OCI-M2 (cell line): Measurements from ENCODE around the gene PAK3.

ENCODE experiments used
- DNase-seq: peaks from one replicate; lab custom pipeline; 2025; ENCODE audit not compliant: unreplicated experiment; lab: John Stamatoyannopoulos, UW

PAK3 gene

DNA sequence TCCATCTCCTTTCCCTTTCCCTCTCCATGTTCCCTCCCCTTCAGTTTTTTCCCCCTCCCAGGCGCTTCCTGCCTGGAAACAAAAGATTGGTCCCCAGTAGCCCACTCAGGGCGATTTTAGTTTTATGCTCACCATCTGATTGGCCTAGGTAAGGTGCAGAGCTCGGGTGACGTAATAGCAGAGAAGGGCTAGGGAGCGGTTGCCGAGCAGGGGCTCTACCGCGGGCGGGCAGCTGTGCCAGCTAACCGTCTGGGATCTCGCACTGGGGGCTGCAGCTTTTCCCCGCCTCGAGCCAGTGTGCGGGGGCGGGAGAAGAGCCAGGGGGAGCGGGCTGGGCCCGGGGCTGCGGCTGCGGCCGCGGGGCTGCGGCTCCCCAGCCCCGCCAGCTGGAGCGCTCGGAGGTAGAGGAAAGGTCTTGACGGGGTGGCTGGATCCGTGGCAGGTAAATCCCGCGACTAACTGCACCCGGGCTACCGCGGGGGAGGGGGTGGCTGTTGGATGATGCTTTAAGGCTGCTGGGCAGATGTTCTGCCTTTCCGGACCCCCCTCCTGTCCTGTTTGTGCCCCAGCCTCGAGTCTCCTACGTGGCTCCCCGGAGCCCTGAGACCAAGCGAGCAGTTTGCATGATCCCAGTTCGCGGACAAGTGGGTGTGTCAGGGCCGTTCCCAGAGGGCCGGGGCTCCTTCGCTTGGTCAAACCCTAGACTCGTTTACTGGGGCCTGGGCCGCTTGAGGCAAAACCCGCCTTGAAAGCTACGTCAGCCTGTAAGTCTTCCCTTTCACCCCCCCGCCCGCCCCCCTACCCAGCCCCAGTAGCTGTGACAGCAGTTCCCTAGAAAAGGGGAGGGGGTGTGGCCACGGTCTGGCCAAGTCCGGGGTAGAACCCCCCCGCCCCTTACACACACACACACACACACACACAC lies at the start of gene PAK3:
Gene PAK3 (plus strand): TSS at position 218 of the 922 bp plus-strand sequence. CDS start 26,913 bp downstream, outside the sequence.
- no peak for DNase-seq

GRCh38 chrX:111047575-111047974 lies 48.4 kb upstream of the PAK3 start:
- DNase-seq: no peak

- DNase-seq: no peak
These were observed 43.5 kb upstream of the PAK3 start for GRCh38 chrX:111052478-111052877.

GRCh38 chrX:111071542-111072277 lies 24.3 kb upstream of the PAK3 start:
- DNase-seq: no peak

GRCh38 chrX:111083081-111083480 lies 12.9 kb upstream of the PAK3 start:
- DNase-seq: no peak

DNA sequence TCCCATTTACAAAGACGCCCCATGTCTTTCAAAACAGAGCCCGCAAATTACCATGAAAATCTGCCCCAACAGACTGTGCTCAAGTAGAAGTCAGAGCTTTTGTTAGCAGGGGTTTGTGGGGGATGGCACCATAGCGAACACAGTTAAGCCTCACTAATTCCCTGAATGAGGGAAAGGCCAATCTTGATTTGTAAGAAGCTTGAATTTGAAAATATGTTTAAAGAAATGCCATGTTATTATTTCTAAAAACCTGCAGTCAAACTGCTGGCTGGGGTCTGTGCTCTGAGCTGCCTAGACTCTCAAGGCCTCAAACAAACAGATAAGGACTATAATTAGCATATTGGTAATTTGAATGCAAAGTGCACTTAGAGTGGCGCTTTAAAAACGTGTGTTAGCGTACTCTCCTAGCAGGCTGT lies 9.4 kb upstream of the PAK3 start:
- DNase-seq: no peak

GRCh38 chrX:111088628-111089027 lies 7.4 kb upstream of the PAK3 start:
- no peak for DNase-seq

DNA sequence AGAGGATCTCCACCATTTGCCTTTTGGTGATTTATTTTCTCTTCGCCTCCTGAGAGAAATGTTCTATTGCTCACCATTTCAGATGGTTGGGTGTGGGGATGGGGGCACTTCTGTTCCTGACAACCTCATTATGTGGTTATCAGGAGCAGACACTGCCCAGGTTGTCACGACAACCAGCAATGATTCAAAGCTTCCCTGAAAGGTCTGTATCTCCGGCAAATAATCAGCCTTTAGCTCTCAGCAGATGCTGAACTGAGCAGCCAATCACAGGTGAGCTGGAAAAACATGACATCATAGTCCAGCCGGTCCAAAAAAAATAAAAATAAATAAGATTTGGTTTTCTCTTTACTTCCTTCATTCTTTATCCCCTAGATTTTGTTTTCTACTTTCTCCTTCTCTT lies 5.5 kb upstream of the PAK3 start:
- no peak for DNase-seq

GRCh38 chrX:111098874-111099273 lies 2.9 kb downstream of the PAK3 start:
- DNase-seq: no peak

GRCh38 chrX:111100191-111100590 lies 4.2 kb downstream of the PAK3 start:
- DNase-seq: no peak

DNA sequence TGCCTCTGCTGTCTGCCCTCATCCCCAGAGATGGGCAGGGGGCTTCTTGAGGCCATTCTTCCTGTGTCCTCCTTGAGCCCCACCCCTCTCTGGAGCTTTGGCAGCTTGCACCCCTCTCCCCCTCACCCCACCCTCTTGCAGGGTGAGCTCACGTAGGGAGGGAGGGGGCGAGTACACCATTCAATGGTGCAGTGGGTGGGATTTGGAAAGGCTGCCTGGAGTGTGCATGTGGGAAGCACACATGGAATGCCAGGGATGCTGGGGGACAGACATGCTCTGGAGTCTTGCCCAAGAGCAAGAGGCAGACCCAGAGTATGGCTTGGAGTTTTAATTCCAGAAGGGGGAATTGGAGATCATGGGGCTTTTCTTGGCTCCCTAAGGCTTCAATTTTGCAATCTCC lies 5.6 kb downstream of the PAK3 start:
- no peak for DNase-seq

- no peak for DNase-seq
These were observed 6.6 kb downstream of the PAK3 start for GRCh38 chrX:111102636-111103035.

DNA sequence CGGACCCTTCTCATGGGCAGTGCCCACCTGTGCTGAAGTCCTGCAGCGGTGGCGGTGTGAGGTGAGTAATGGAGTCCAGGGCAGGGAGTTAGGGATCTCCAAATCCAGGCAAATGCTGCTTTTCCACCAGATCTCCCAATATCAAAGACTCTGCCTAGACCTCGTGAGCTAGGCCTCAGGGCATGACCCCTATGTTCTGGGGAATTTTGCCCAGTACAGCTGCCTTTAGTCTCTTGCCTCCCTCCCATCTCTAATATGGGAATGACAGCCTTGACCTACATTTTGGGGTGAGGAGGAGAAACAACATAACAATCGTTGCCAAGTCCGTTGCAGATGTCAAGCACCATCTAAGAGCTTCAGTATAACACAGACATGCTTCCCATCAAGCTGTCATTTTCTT lies 7.3 kb downstream of the PAK3 start:
- no peak for DNase-seq

GRCh38 chrX:111110098-111110775 lies 14.2 kb downstream of the PAK3 start:
- no peak for DNase-seq

- no peak for DNase-seq
These were observed 18.8 kb downstream of the PAK3 start for GRCh38 chrX:111114806-111115205.

DNA sequence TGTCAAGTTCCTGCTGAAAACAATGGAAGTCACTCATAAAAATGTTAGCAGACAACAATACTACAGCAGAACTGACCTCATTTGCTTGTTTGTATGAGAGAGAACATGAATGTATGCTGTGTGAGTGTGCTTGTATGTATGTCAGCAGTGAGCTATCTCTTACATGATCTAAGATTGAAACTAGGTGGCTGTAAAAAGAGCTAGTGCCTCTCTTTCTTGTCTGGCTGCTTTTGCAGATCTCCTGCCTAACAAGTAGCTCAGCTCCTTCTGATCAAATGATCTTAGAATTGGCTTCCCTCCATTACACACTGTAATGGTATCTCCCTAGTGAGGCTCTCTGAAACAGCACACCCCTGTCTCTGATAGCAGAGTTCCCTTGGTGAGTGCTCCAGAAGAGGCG lies 20.7 kb downstream of the PAK3 start:
- DNase-seq: no peak

DNA sequence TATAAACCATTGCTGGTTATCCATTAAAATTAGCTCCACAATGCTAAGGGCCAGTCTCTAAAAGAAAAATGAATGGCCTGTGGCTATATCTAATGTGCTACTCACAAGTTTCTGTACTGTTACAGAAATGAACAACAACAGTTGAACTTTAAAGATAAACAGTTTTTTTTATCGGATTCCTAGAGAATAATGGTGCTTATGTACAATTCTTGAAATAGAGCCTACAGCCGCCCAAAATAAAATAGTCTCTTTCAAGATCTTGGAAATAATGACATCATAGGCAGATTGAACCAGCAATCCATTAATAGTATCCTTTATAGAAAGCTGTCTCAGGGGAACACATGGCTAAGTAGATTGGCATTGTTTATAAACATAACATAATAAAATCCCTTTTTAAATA lies 23.4 kb downstream of the PAK3 start:
- no peak for DNase-seq

- no peak for DNase-seq
These were observed 27.1 kb downstream of the PAK3 start for GRCh38 chrX:111123125-111123524.

GRCh38 chrX:111123606-111124179 lies 27.7 kb downstream of the PAK3 start:
- DNase-seq: no peak

DNA sequence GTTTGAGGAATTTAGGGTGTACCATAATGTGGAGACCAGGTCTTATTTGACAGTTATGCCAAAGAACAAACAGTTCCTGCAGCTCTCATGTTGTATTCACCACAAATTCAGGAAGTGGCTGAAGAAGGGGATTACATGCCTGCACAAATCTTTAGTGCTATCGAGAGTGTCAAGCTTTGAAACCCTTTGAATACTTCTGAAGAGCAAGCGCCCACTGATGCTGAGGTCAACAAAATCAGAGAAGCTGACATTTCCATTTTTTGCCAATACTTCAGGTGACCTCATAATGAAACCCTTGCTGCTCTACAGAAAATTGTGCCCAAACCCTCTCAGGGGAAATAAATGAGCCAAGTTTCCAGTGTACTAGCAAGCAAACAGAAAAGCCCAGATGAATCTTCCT lies 28.4 kb downstream of the PAK3 start:
- DNase-seq: no peak

- no peak for DNase-seq
These were observed 31.0 kb downstream of the PAK3 start for GRCh38 chrX:111127038-111127437.
